NCI-H1417 (cell line): ENCODE measurements around the gene PPIP5K1.

ENCODE experiments used
- DNase-seq, 3 experiments: peaks; one replicate each; lab custom pipeline; 2025; lab: John Stamatoyannopoulos, UW

Gene PPIP5K1

DNA sequence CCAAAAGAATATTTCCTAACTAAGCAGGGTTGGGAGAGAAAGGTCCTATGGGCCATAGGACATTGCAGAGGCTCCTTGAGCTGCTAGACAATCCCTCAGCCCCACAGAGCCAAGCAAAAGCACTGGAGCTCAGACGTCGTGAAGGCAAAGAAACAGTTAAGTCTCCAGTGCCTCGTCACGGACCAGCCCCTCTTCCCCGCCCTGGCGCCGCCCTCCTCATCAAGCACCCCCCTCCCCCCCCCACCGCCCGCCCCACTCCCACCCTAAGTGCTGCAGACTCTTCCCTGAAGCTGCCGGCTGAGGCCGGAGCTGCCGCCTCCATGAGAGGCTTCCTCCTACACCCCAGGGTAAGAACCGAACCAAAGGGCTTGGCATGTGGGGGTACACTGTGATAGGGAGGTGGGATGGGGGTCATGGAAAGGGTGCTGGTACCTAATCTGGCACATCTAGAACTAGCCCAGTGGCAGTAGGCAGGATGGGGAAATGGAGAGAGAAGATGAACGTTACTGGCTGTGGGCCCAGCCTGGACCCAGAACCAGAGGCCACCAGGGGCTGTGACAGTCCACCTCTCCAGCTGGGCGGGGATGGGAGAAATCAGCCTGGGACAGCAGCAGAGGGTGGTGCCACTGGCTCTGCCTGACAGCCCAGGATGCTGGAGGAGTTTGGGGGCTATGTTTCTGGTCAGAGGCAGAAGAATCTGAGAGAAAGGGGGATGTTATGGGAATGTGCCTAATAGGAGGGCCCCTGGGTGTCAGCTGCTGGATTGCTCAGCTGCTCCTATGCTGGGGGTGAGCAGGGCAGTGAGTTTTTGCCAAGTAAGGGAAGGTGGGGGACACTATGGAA, 72.4 kb downstream of the PPIP5K1 start, which contains the start of gene MAP1A:
Gene MAP1A (plus strand): TSS at position 255 of the 843 bp plus-strand sequence. CDS start 3,866 bp downstream, outside the sequence.
- DNase-seq, result peak; percentile 28 to 64 (median 41)

DNA sequence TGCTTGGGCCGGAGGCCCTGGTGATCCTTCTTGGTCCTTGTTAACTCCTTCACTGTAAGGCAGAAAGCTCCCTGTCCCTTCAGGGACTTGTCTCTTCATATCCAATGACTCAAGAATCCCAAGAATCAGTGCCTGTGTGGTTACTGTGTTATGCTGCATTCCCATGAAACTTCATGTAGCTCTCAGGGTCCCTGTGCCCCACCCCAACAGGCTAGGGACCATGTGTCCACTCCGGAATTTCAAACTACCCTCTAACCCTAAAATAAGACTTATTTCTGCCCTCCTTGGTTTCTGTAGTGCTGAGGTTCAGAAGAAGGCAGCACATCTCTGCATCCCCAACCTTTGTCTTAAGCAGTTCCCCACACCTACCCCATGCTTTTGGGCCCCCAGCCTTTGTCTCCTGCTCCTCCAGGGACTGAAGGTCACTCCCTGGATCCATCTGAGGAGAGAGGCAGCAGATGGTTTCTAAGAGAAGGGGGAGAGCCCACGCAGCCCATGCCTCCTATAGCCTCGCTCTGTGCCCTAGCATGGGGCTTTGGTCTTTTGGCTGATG, 73.1 kb downstream of the PPIP5K1 start:
- peak in 1 of 3 experiments; percentile 28 for DNase-seq

DNA sequence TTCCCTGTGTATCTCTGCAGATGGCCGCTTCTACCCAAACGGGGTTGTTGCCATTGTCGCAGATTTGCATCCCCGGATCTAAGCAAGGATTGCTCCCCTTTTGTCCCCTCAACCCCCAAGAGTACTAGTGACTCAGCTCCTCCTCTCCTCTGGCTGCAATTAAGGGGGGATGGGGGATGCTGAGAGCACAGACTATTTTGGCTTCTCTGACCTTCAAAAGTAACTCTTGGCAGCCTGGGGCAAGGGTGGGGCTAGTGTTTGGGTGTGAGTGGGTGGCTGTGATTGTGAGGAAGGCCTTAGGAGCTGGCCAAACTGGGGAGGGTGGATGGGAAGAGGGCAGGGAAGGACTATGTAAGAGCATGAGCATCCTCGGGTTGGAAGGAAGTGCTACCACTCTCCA, 73.8 kb downstream of the PPIP5K1 start:
- no peak for DNase-seq

DNA sequence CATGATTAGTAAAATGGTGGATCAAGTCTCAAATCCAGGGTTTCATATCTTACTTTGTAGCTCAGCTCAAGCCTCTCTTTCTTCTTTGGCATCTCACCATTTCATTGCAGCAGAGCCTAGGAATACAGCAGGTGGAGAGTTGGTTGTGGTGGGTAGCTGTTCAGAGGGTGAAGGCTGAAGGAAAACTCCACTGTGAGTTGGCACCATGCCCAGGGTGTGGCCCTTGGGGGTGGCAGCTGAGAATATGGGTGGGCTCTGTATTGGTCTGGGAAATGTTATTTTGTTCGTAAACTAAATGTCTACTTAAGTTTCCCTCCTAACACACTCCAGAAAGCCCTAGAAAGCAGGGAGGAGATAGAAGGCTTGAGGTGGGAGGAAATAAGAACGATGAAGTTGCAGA, 74.3 kb downstream of the PPIP5K1 start:
- DNase-seq, result no peak

DNA sequence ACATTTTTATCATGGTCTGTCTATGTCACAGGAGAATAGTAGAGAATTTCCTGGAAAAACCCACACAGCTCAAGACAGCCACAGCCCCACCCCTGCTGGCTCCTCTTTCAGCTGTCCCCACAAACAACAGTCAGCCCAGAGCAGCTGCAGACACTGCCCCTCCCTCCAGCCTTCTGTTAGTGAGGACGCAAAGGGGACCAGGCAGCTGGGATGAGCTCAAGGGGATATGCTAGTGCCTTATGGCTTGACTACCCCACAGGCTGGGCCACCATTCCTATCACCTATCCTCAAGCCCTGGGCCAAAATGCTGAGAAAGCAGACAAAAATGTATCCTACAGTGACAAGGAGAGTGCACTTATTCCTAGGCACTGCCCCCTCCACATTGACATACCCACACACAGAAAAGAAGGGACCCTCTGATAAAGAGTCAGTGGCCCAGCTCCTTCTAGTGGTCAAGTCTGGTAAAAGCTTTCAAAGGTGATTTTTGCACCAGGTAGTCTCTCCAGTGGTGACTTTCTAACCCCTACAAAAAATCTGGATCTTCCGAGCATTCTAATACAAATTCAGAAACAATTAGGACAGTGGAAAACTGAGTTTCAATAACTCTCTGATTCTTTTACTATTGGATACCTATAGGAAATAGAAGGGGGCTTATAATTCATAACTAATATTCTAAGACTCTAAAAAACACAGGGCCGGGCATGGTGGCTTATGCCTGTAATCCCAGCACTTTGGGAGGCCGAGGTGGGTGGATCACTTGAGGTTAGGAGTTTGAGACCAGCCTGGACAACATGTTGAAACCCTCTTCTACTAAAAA, 75.6 kb downstream of the PPIP5K1 start:
- peak; percentile 17 to 48 (median 44) for DNase-seq

DNA sequence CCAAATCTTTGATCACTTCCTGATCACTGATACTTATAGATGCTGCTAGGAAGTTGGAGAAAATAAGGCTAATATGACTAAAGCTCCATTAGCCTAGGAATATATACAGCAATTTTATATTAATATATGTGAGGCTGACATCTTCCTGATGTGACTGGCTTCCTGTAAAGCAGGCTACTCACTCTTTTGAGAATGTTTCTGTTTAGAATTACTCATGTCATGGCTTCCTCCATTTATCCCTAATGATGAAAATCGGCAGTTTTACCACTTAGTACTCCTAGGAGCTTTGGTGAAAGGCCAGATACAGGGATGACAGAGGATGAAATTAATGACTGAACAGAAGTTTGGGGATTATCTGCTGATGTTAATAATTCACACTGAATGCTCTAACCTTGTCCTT, 76.5 kb downstream of the PPIP5K1 start:
- DNase-seq, result no peak

DNA sequence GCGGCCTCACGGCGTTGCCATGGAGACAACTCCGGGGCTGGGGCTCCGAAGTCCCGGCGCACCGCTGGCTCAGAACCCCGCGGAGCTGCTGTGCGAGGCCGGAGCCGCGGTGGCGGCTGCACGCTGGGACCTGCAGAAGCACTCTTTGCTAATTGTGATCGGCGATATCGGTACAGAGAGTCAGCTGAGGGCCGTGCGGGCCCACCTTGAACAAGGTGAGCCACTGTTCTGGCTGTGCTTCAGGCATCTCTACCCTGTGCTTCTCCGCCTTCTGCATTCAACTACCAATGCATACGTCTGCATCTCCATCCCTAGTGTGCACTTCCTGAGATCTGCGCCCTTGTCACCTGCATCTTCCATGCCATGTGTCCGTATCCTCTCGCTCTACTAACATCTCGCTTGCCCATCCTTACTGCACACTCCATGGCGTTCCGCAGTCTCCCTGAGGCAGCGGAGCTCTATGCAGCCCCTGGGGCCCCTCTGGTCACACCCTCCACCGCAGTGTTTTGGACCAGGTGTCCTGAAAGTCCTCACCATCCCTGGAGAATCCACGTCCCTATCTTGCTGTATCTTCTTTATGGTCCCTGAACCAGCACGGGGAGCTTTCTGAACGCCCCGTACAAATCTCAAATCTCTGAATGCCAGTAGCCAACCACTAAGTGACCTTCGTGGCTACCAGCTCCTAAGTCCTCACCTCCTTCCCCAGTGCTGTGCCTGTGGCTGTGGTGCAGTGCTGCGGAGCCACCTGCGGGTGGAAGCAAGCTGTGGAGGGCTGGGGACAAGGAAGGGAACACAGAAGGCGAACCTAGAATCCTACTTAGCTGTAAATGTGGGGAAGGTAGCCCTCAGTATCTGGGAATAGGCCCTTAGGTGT, 78.8 kb downstream of the PPIP5K1 start:
- peak; percentile 37 to 76 (median 69) for DNase-seq

DNA sequence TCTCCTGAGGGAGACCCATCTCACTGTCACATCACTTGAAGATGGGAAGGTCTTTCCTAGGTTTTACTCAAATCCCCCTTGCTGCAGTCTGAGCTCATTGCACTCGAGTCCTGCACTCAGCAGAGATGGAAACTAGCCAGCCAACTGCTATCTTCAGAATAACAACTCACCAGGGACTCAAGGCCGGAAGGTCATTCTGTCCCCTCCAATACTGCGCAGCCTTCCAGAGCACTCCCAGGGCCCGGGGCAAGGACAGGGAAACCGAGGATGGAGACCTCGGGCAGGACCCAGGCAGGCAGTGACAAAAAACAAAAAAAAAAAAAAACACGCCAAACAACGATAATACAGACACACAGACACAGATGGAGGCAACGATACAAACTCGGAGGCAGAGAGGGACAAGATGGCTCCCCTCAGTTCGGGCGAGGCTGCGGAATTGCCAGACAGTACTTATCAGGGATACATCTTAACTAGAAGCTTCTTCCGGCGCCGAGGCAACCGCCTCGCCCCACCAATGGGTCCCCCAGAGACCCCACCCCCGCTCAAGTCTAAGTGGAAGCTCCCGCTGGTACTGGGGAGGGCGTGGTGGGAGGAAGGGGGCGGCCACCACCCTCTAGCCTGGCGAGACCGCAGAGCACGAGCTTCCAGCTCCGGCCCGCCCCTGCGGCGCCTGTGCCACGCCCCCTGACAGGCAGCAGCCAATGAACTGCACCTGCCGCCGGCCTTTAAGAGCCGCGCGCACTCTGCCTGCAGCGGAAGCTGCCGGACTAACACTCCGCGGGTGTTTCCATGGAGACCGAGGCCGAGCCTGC, 79.6 kb downstream of the PPIP5K1 start:
- peak; percentile 94 to 98 (median 97) for DNase-seq

DNA sequence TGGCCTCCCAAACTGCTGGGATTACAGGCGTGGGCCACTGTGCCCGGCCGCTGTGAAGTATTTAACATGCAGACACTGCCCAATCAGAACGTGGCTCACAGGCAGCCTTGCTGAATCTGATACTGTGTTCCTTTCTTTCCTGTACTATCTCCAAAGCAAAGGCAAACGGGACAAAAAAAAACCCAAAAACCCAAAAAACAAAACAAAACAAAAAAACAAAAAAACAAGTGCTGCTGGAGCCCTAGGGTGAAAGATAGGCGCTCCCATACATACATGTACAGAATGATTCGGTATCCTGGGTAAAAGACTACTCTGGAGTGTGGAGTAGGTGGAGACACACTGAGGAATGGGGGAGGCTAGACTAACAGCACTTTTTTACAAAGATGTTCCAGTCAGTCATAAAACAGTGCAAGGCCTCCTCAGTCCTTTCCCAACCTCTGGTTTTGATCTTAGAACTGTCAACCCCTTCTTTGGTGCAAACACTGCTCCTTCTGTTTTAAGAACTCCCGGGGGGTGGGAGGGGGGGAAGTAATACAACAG, 80.3 kb downstream of the PPIP5K1 start:
- peak in 2 of 3 experiments; percentile 1 to 49 for DNase-seq

DNA sequence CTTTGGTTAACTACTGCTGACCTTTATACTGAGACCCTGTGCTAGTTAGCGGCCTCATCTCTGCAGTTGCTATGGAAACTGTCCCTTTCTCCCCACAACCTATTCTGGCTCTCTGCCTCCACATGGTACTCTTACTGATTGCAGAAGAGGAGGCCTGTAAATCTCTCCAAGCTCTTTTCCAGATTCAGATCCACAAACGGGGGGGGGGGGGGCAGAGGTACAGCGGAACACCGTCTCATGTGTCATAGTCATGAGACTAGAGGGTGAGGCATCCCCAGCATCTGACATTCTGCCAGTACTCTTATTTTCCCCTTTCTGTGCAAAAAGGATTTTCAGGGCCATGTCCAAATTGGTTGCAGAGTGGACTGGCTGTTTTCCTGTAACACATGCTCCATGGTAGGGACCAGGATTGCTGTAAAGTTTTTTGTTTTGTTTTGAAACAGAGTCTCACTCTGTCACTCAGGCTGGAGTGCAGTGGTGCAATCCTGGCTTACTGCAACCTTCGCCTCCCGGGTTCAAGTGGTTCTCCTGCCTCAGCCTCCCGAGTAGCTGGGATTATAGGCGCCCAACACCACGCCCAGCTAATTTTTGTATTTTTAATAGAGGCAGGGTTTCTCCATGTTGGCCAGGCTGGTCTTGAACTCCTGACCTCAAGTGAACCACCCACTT, 80.9 kb downstream of the PPIP5K1 start:
- DNase-seq, result peak in 2 of 3 experiments; percentile 13 to 51

DNA sequence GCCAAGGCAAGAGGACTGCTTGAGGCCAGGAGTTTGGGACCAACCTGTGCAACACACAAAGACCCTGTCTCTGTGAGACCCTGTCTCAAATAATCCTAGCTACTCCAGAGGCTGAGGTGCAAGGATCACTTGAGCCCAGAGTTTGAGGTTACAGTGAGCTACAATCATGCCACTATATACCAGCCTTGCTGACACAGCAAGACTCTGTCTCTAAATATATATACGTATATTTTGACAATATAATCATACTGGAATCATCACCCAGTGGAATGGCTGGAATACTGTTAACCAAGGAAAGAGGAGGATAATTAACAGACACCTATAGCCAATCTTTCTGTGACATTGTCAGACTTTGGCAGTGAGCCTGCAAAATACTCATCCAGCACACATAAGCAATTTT, 81.6 kb downstream of the PPIP5K1 start:
- no peak for DNase-seq

DNA sequence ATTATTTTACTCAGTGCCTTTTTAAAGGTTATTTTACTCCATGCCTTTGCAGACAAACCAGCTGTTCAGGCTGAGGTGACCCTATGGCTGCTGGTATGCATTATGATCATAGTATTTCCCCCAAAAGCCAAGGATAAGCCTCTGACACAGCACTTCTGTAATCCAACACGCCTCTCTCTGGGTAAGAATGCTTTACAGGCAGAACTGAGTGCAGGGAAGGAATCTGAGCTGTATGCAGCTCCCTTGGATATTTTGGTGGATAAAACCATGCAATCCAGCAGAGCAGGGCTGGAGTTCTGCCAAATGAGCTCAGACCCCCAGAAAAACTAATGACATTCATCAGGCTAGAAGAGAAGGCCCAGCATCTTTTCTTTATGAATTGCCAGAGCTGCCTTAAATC, 84.3 kb downstream of the PPIP5K1 start:
- no peak for DNase-seq

DNA sequence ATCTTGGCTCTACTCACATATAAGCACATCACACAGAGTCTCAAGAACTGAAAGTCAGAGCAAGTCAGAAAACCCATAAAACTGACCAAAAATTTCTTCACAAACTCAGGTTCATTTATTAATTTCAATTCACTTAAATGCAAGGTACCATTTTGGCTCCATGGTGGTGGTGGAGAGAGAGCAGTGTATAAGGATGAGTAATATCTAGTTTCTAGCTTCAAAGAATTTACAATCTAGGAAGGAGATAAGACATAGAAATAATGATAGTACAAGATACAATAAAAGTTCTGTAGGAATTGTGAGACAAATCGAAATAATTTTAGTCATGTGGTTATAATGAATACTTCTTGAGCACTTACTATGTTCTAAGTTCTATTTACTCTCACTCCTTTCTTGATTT, 90.4 kb downstream of the PPIP5K1 start:
- no peak for DNase-seq

DNA sequence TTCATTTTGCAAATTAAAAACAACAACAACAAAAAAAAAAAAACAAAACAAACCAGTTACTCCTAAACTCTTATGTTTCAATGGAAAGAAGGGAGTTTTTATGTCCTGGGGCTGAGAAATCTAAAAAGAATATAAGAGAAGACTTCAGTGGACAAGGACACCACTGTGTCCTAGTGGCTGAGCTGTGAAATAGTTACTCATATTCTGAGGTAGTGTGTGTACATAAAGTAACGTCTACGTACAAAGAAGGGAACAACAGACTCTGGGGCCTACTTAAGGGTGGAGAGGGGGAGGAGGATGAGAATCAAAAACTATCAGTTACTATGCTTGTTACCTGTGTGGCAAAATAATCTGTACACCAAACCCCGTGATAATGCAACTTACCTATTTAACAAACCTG, 91.0 kb downstream of the PPIP5K1 start:
- no peak for DNase-seq

DNA sequence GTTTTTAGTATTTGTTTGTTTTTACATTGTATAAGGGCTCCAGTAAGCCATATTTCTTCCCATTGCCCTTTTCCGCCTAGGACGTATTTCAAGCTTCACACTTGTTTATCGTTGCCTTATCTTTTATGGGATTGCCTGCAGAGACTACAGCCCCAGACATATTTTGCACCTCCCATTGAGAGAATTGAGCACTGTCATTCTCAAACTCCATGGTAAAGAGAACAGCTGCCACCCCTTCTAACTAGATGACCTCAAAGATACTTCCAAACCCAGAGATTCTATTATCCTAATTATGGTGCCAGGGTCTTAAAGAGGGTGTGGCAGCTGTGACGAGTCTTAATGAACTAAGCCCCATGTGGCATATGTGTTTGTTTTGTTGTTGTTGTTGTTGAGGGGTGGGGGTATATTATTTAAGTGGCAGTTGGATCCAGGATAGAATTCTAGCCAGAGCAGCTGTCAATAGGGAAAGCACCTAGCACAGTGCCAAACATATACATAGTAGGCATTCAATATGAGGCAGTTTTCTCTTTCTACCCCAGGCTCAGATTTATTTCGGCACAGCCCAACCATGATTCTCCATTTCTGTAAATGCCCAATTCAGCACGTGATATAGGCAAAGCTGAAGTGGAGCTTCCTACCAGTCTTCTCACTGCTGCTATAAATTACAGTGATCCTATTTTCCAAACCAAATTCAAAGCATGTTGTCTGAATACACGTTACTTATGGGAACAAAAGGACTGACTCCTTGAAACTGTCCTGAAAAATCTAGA, 96.1 kb downstream of the PPIP5K1 start:
- DNase-seq, result no peak

DNA sequence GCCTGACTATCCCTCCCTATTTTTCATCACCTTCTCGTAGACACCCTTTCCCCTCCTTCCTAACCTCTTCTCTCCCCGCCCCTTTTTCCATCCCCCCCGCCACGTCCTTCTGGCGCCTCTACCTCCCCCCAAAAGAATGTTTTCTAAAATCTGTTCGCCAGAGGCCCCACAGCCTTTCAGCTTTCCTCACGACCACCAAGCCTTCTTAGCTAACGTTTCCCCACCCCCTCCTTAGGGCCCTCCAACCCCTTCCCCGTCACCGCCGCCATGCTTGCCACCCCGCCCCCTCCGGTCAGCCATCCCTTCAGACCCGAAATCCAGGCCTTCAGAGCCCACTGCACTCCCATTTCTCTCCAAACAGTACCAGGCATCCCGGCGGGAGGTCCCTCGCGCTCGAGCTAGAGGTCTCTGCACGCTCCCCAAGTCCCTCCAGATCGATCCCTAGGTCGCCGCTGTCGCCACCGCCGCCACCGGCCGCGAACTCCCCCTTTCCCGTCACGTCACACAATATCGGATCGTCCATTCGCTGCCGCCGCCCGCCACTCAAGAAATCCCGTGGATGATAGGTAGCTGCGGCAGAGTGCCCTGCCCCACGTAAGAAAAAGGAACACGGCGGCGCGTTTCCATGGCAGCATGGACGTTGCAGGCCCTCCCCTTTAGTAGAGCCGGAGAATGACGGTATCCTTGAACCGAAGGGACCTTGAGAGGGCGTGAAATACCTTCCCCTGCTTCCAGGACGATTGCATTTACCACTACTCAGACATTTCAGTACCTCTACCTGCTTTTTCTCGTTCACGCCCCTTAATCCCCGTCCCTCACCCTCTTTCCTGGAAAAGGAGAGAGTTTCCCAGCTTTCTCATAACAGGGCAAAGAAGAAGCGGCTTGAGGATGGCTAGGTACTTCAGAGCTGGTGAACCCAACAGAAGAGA, 97.1 kb downstream of the PPIP5K1 start, which contains the start of gene TP53BP1:
Gene TP53BP1 (minus strand): TSS at position 484 of the 929 bp plus-strand sequence. CDS start 113 bp downstream, at position 371.
- DNase-seq, result peak; percentile 89 to 95 (median 91)

DNA sequence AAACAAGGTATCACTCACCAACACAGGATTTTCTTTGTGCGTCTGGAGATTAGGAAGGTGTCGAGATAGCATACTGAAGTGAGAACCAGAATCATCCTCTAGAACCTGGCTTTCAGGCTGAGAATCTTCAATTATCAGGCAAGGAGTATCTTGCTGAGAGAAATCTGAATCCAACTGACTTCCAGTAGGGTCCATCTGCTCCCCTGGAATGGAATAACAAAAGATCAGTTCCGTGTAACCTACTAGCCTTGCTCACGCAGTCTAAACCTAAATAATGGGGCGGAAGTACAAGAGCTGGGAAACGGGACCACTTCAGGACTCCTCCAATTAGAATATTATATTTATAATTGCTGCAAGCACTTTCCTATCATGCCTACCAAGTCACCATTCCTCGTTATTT, 97.7 kb downstream of the PPIP5K1 start:
- peak in 1 of 3 experiments; percentile 53 for DNase-seq

DNA sequence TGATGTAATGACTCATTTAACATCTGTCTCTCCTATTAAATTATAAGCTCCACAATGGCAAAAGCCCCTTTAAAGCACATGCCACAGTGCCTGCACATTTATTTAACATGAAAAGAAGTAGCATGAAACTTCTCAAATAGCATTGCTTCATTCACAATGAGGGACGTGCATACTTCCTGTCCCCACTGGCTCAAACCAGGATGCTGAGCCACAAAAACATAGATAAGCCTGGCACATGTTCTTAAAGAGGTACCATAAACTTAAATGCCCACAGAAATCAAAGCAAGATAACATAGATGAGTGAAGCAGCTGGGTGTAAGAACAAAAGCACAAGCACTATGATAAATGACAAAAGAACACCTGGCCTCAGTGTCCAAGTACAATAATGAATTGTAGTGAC, 100.8 kb downstream of the PPIP5K1 start:
- peak in 1 of 3 experiments; percentile 31 for DNase-seq
